ENCODE data around the gene PRKCH.
A peak's percentile ranks its signal among the peaks of the same experiment; 100 is the strongest.
"Not testable (repeated sequence)": the region's sequence is repeated elsewhere in the genome, so short reads cannot be mapped to it uniquely, and the experiment has no call there.

Gene PRKCH

DNA sequence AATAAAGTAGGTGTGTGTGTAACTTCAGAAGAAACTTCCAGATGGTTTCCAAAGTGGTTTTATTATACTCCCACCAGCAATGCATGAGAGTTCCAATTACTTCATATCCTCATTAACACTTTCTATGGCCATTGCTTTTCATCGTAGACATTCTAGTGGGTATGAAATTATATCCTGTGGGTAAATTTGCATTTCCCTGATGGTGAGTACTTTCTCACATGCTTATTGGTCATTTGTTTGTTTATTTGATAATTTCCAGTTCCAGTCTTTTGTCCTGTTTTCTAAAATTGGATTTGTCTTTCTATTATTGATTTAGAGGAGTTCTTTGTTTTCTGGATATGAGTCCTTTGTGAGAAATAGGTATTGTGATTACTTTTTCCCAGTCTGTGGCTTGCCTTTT is 70.9 kb downstream of the PRKCH start:
- DNase-seq (ENCODE audit: low read depth in 2 of 2): no peak

DNA sequence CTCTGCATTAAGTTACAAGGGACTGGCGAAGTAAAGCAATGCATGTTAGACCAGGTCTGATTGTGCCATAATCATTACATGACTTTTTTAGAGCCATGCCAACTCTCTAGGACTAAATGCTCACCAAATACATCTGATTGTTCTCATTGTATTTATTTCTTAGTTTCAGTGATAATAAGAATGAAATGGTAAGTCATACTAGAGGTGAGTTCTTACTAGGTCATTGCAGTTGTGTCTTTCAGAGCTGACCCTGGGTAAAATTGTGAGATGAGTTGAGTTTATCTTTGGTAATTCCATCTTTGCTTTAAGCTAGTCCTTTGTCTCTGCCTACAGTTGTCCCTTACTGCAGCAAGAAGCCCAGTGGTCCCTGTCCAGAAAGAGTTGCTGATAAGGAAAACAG is 73.2 kb downstream of the PRKCH start:
- no peak for DNase-seq (ENCODE audit: low read depth in 2 of 2)

DNA sequence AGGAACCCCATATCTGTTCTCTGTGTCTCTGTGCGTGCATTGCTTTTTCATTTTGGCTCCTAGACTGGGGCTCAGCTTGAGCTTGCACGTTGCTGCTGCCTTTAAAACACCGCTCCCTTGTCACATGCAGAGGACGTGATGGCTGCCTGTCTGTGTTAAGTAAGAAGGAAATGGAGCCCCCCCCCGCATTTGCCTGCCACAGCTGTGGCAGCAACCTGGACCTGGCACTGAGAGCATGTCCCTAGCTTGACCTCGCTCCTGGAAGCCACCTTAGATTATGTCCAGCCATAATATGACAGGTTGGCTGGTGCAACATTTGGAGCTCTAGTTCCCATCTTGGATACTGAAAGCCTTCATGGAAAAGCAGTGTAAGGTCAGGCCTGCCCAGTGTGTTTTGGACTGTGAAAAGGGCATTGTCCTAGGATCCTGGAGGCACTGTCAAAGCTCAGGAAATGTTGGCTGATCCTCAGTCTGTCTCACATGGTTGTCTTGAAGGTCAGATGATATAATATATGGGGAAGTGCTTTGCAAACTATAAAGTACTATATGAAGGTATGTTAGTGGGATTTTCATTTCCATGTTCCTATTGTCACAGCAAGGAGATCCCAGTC is 73.8 kb downstream of the PRKCH start:
- DNase-seq (ENCODE audit: low read depth in 2 of 2): no peak

DNA sequence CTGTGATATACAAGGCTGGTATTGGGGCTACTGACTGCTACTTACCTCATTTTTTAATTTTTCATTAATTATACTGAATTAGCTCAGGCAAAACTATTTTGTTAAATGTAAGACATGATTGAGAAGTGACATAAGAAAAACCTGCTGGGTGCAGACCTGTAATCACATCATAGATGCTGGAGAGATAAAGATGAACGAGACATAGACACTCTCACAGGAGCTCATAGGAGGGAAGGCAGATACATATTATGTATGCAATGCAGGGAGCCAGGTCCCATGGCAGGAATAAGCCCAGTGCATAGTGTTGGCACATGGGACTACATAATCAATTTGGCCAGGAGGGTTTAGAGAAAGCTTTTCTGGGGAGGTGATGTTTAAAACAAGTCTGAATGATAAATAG is 74.9 kb downstream of the PRKCH start:
- DNase-seq (ENCODE audit: low read depth in 2 of 2): no peak

- DNase-seq (ENCODE audit: low read depth in 2 of 2): no peak
Observed at GRCh38 chr14:61396694-61397093, 75.3 kb downstream of the PRKCH start.

GRCh38 chr14:61397615-61398014 is 76.2 kb downstream of the PRKCH start:
- no peak for DNase-seq (ENCODE audit: low read depth in 2 of 2)

DNA sequence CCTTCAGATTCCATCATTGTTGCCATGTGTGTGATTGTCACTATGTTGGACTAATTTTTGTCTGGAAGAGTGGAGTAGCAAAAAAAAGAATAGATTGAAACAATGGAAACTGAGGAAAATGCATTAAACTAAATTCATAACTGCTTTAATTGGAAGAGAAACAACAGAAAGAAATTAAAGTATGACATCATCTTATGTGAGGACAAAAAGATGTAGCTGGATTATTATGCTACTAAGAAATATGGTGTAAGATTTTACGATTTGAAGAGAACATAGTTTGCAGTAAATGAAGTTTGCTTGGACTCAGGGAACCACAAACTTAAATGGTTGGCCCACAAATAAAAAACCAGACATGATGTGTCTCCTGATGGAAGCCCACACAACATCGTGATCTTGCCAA is 76.8 kb downstream of the PRKCH start:
- no peak for DNase-seq (ENCODE audit: low read depth in 2 of 2)

DNA sequence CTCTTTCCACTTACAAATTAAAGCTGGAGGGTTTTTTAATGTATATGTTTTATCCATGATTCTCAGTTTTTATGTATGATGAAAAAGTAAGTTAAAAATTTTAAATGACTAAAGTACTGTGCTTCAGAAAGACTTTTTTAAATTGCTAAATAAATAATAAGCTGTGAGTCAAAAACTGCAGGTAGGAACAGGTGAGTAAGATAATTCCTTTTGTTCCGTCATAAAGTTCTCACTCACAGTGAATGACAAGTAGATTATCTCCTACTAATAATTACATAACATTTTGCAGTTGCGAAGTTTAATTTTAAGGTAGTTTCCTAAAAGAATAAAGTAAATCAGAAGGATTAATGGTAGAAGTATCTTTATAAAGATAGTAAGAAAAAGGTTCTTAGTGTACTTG is 78.0 kb downstream of the PRKCH start:
- no peak for DNase-seq (ENCODE audit: low read depth in 2 of 2)

- no peak for DNase-seq (ENCODE audit: low read depth in 2 of 2)
Observed at GRCh38 chr14:61401461-61401860, 80.1 kb downstream of the PRKCH start.

- DNase-seq (ENCODE audit: low read depth in 2 of 2): no peak
Observed at GRCh38 chr14:61403411-61403810, 82.0 kb downstream of the PRKCH start.

DNA sequence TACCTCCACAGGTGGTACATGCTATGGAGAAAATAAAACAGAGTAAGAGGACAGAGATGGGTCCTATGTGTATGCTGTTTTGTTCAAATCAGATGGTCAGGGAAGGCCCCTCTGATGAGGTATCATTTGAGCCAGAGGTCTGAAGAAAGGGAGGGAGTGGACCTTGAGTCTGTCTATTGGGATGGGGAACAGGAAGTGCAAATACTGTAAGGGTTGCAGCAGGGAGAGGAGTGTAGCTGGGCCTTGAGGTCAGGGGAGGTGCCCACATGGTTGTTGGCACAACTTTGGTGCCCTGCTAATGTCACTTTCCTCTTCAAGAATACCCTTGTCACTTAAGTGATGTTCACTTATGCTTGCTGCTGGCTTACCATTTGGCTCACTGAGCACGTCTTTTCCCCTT is 83.3 kb downstream of the PRKCH start:
- no peak for DNase-seq (ENCODE audit: low read depth in 2 of 2)

DNA sequence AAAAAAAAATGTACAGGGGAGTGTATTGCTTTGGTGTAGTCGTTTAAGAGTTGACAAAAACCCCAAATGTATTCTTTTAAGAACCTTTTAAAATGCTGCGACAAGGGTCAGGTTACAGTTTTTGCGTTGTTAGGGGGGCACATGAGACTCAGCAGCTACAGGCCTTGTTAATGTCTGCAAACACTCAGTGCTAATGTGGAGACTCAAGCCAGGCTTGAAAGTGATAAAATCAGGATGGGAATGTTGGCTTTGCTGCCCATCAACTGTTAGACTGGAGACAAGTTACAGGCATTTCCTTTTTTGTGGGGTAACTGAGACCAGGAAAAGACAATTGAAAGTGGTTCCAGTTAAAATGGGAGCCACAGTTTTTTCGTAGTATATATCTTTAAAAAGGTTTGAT is 84.8 kb downstream of the PRKCH start:
- no peak for DNase-seq (ENCODE audit: low read depth in 2 of 2)

- DNase-seq (ENCODE audit: low read depth in 2 of 2): peak in 1 of 2 donors; percentile 27
Observed at GRCh38 chr14:61406675-61407074, 85.3 kb downstream of the PRKCH start.

DNA sequence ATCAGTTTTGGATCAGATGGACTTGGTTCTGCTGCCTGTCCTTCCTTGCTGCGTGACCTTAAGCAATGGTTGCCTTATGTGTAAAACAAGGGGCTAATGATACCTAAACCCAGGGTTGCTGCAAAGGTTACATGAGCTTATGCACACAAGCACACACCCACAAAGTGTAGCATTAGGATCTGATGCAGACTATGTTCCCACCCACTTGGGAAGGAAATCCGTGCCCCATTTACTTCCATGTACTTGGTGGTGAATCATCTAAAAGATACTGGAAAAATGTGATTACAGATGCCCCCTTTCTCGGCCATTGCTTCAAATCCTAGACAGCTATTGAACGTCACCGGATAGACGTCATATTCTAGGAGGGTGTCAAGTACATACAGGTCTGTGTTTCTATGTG is 87.1 kb downstream of the PRKCH start:
- DNase-seq (ENCODE audit: low read depth in 2 of 2): no peak

DNA sequence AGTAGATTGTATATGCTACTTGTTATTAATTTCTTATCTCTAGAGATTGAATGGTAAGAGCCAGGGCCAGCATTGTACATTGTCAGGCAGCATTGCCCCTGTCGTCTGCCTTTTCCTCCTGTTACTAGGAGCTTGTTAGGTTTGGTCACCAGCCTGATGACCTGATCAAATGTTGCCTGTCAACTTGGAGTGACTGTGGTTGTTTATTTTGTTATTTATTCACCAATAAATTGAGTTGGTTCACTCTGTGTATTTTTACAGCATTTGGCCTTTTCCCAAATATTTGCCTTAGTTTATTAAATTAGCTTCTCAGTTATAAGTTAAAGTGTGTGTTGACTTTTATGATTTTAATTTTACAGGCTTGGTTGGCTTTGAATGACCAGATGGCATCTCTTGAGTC is 88.4 kb downstream of the PRKCH start:
- no peak for DNase-seq (ENCODE audit: low read depth in 2 of 2)

GRCh38 chr14:61415934-61416333 is 94.6 kb downstream of the PRKCH start:
- not testable (repeated sequence) for DNase-seq (ENCODE audit: low read depth in 2 of 2)

DNA sequence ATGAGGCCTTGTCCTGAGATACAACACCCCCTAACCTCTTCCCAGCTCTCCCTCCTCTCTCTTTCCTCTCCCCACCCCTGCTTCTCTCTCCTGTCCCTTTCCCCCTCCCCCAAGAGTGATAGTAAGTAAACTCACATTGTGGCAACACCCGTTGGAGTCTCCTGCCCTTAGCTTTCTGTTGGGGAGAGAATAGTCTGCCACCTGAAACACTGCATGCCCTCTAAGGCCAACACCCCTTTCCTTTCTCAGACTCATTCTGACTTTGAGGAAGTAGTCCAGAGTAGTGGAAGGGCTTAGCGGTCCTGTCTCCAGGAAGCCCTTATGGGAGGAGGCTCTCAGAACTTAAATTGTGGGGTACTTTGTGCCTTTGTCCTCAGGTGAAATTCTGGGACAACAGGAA is 95.2 kb downstream of the PRKCH start:
- DNase-seq (ENCODE audit: low read depth in 2 of 2): no peak

GRCh38 chr14:61417141-61417540 is 95.8 kb downstream of the PRKCH start:
- DNase-seq (ENCODE audit: low read depth in 2 of 2): no peak

DNA sequence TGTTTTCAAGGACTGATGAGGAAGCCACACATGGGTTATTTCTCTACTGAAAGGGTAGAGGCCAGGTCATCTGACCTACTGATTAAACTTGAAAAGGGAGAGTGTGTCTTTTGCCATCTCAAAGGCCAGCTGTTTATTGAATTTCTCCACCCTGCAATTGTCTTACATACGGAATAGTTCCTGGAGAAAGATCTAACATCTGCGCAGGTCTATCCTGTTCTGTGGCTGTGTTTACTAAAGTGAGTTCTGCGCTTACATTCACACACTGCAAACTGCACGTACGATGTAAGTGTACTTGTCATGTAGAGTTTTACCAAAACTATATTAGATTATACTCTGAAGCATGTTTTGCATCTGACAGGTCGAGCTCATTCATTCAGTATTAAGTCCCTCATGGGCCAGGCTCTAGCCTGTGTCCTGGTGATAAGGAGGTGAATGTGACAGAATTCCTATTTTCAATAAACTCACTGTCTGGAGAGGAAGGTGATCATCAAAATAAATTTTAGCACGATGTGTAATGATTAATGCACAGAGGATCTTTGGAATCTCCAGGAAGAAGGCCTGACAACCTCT is 96.6 kb downstream of the PRKCH start:
- DNase-seq (ENCODE audit: low read depth in 2 of 2): no peak

DNA sequence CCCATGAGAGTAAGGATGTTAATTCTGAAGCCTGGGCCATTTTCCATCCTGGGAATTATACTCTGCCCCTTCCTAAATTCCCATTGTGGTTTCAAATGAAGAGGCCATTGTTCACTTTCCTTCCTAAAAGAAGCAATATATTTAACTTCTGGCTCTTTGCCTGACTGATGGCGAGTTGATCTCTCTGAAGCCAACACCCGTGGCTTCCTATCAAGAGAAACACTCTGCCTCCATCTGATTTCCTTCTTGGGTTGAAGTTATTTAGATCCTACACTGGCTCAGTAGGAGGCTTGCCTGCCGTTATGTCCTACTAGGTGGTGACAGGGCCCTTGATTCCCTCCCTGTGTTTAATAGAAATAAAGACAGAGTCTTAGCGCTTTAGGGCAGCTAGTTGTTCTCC is 97.4 kb downstream of the PRKCH start:
- DNase-seq (ENCODE audit: low read depth in 2 of 2): no peak

- no peak for DNase-seq (ENCODE audit: low read depth in 2 of 2)
Observed at GRCh38 chr14:61419201-61419600, 97.8 kb downstream of the PRKCH start.

GRCh38 chr14:61420326-61420725 is 98.9 kb downstream of the PRKCH start:
- DNase-seq (ENCODE audit: low read depth in 2 of 2): no peak

DNA sequence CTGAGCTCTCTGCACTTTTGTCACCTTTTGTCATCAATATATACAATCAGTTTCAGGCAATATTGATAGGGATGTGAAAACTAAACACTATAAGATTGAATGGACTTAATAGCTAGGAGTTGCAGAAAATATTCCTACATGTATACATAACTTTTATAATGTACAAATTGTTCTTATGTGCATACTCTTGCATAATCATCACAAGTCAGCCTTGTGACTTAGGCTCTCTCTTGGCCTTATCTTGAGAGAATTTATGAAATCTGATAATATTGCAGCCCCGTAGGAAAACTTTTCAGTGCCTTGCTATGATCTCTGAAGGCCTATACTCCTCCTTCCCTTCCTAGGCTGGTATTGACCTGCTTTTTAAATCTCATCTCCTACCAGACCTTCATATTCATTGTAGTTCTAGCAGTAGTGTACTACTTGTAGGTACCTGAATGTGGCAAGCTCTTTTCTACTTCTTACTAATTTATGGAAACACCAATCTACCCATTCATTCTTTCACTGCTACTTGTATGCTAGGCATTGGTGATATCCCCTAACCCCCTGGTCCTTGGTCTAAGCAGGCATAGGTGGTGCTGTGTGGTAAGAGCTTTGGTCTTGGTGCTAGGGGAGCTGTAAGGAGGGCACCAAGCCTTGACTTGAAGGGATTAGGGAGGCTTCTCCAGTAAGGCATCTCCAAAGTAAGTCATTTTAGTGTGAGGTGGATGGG is 100.0 kb downstream of the PRKCH start:
- DNase-seq (ENCODE audit: low read depth in 2 of 2): no peak

DNA sequence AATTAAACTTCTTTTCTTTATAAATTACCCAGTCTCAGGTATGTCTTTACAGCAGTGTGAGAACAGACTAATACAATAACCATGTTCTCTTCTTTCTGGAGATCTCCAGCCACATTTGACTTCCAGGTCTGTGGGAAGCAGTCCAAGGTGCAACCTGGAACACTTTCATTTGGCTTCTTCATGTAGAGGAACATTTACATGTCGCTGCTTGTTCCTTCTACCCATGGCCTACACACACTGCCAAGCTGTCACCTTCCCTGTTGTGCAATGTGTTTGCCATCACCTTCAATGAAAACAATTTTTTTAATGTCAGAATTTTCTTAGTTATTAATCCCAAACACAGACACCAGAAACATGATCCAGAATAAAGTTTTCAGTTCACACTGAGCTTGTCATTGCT is 104.7 kb downstream of the PRKCH start:
- no peak for DNase-seq (ENCODE audit: low read depth in 2 of 2)
